ENCODE measurements around the gene ITPRIP. TPM values are rescaled to one million over a fixed set of nuclear protein-coding genes. Genes with fewer than 3 reads are reported as not detected.

The ITPRIP gene
- total RNA-seq, 4 donors from 2014 or later, result 18.1 to 31.5 (median 22.8) TPM

DNA sequence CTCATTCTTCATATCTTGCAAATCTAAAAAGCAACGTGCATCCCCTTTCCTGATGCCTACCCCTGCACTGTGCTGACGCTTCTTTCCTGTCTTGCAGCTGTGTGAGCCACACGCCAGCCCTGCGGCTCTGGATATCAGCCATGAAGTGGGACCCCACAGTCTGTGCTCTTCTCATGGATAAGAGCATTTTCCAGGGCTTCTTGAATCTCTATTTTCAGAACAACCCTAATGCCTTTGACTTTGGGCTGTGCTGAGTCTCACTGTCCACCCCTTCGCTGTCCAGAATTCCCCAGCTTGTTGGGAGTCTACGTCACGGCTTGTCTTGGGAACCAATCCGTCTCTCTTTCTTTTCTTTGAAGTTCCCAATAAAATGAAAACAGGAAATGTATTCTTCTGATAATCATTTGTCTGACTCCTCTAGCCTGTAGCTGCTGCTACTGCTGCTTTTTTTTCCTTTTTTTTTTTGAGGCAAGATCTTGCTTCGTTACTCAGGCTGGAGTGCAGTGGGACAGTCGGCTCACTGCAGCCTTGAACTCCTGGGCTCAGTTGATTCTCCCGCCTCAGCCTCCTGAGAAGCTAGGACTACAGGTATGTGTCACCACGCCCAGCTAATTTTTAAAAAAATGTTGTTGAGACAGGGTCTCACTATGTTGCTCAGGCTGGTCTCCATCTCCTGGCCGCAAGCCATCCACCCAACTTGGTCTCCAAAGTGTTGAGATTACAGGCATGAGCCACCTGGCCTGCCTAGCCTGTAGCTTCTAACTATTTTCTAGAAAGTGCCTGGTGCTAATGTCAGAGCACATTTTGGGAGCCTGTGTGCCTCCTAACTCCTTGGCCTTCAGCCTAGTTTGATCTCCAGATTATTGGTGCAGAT lies 39.0 kb downstream of the ITPRIP start:
- H3K4me1 ChIP-seq, result peaks cover 3 to 79% (median 28%) of the 10 kb centered on the region in 3 donors
- ATAC-seq, result no peak
- no peaks in the 10 kb centered on the region for H3K9me3 ChIP-seq
- H3K4me3 ChIP-seq, result no peak overlapping the region
- H3K27me3 ChIP-seq, result no peaks in the 10 kb centered on the region
- no peaks in the 10 kb centered on the region for H3K36me3 ChIP-seq
- peak overlapping the region; percentile 89 to 98 (median 92) for H3K27ac ChIP-seq
- TF ChIP-seq, protein P1, sequence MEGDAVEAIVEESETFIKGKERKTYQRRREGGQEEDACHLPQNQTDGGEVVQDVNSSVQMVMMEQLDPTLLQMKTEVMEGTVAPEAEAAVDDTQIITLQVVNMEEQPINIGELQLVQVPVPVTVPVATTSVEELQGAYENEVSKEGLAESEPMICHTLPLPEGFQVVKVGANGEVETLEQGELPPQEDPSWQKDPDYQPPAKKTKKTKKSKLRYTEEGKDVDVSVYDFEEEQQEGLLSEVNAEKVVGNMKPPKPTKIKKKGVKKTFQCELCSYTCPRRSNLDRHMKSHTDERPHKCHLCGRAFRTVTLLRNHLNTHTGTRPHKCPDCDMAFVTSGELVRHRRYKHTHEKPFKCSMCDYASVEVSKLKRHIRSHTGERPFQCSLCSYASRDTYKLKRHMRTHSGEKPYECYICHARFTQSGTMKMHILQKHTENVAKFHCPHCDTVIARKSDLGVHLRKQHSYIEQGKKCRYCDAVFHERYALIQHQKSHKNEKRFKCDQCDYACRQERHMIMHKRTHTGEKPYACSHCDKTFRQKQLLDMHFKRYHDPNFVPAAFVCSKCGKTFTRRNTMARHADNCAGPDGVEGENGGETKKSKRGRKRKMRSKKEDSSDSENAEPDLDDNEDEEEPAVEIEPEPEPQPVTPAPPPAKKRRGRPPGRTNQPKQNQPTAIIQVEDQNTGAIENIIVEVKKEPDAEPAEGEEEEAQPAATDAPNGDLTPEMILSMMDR (IDR thresholded peaks at IDR 0.05), result no peak
- no peak for TF ChIP-seq POLR2AphosphoS5 (IDR thresholded peaks at IDR 0.05)
- whole genome bisulfite sequencing, 2 donors (ENCODE audit: low coverage in 1 of 2), result 43 to 51% methylated on average over 6 to 13 of the region's 13 CpGs

GRCh38 chr10:104297697-104298660 lies 40.3 kb downstream of the ITPRIP start:
- H3K27me3 ChIP-seq, result no peaks in the 10 kb centered on the region
- ATAC-seq, result no peak
- peak overlapping the region in 3 of 4 donors; percentile 61 to 95 (median 89) for H3K27ac ChIP-seq
- H3K36me3 ChIP-seq, result no peaks in the 10 kb centered on the region
- TF ChIP-seq, protein P1 (IDR thresholded peaks at IDR 0.05), result peak in 2 of 4 experiments; percentile 22 to 37
- no peak for TF ChIP-seq POLR2A (IDR thresholded peaks at IDR 0.05)
- H3K9me3 ChIP-seq, result no peaks in the 10 kb centered on the region
- 55 to 64% methylated on average over 8 to 11 of the region's 17 CpGs for WGBS, 2 donors (ENCODE audit: low coverage in 1 of 2)
- peaks cover 3 to 70% (median 22%) of the 10 kb centered on the region in 3 donors for H3K4me1 ChIP-seq
- no peak overlapping the region for H3K4me3 ChIP-seq

GRCh38 chr10:104296687-104297436 lies 41.4 kb downstream of the ITPRIP start:
- Histone ChIP-seq H3K4me1 (peaks cover 3 to 70% (median 22%) of the 10 kb centered on the region in 3 donors), H3K9me3 (no peaks in the 10 kb centered on the region), H3K27ac (peak overlapping the region in 3 of 4 donors; percentile 44 to 95 (median 61)), H3K36me3 (no peaks in the 10 kb centered on the region), H3K27me3 (no peaks in the 10 kb centered on the region), H3K4me3 (no peak overlapping the region)
- no CpG with 5 or more reads among the region's 10 CpGs for WGBS, 2 donors (ENCODE audit: low coverage in 1 of 2)
- no peak for ATAC-seq
- TF ChIP-seq POLR2A (IDR thresholded peaks at IDR 0.05) (no peak), EP300 (IDR thresholded peaks at IDR 0.05) (no peak), POLR2AphosphoS5 (IDR thresholded peaks at IDR 0.05) (no peak)
- TF ChIP-seq, protein P1 (IDR thresholded peaks at IDR 0.05), result no peak

- TF ChIP-seq POLR2A (IDR thresholded peaks at IDR 0.05), result no peak
- no peak for TF ChIP-seq POLR2AphosphoS5 (IDR thresholded peaks at IDR 0.05)
- TF ChIP-seq, protein P1 (IDR thresholded peaks at IDR 0.05), result no peak
- TF ChIP-seq EP300 (IDR thresholded peaks at IDR 0.05), result no peak
- no peaks in the 10 kb centered on the region for H3K36me3 ChIP-seq
- no peak for ATAC-seq
- no peak overlapping the region for H3K4me3 ChIP-seq
- WGBS, 2 donors (ENCODE audit: low coverage in 1 of 2), result 84% methylated on average over 4 of the region's 5 CpGs; no CpG with 5 or more reads in 1 of the 2 donors
- no peaks in the 10 kb centered on the region for H3K9me3 ChIP-seq
- H3K4me1 ChIP-seq, result peaks cover 0 to 53% (median under 1%) of the 10 kb centered on the region in 3 donors
- no peaks in the 10 kb centered on the region for H3K27me3 ChIP-seq
- no peak overlapping the region for H3K27ac ChIP-seq
Measured at GRCh38 chr10:104293781-104294321, 44.4 kb downstream of the ITPRIP start.

All from gastroesophageal sphincter (tissue), 4 donors.